ENCODE measurements around the gene BABAM2. TPM values are rescaled to one million over a fixed set of nuclear protein-coding genes. Genes with fewer than 3 reads are reported as not detected.

Gene BABAM2
- total and polyA plus RNA-seq, 10 of the 15 experiments (the other 5 are each of a cell fraction or from before 2014, with no cell fraction given), result 30.7 to 59.9 (median 44.5) TPM

DNA sequence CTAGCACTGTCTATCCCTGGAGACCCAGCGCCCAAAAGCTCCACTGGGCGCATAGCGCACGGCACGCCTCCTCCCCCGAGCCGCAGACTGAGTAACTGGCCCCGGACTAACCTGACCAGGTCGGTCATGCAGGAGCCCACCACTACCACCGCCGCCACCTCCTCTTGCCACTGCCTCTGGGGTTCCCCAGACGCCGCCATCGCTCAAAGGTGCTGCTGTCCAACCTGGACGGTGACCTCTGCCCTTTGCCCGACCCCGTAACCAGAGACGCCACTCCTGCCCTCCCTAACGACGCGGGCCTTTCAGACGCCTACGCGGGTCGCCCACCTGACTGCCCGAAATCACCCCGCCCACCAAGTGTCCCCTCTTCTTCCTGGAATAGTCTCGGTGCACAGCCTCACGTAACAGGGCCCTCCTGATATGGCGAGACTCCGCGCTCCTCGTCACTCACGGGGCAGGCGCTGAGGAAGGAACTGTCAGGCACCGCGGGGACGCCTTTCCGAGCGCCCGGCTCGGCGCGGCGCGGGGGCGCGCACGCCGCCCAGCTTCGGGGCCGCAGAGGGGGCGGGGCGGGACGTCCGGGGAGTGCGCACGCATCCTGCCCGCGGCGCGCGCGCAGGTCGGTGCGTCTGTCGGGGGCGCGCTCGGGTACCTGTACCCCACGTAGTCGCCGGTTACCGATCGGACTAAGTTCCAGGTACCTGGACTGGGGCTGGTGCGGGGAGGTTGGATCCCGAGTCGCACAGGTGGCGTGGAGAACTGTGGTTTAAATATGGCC is at the start of gene BABAM2, which contains the start of gene RBKS (continued):
- TF ChIP-seq BMI1 (IDR thresholded peaks at IDR 0.05; ENCODE audit: borderline replicate concordance), result peak; percentile 84
- TF ChIP-seq MTA2 (IDR thresholded peaks at IDR 0.05; ENCODE audit: low read depth), result peak; percentile 88
- peak in 1 of 2 experiments; percentile 63; a peak in 1 of 4 replicates for TF ChIP-seq BHLHE40 (IDR thresholded peaks at IDR 0.05; ENCODE audit: borderline replicate concordance in 1 of 2, low read depth in 2 of 2, low read length in 1 of 2)
- TF ChIP-seq IKZF2 (IDR thresholded peaks at IDR 0.05), result peak in 1 of 2 experiments; percentile 28; a peak in 1 of 4 replicates
- TF ChIP-seq, protein P1, sequence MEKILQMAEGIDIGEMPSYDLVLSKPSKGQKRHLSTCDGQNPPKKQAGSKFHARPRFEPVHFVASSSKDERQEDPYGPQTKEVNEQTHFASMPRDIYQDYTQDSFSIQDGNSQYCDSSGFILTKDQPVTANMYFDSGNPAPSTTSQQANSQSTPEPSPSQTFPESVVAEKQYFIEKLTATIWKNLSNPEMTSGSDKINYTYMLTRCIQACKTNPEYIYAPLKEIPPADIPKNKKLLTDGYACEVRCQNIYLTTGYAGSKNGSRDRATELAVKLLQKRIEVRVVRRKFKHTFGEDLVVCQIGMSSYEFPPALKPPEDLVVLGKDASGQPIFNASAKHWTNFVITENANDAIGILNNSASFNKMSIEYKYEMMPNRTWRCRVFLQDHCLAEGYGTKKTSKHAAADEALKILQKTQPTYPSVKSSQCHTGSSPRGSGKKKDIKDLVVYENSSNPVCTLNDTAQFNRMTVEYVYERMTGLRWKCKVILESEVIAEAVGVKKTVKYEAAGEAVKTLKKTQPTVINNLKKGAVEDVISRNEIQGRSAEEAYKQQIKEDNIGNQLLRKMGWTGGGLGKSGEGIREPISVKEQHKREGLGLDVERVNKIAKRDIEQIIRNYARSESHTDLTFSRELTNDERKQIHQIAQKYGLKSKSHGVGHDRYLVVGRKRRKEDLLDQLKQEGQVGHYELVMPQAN (conservative IDR thresholded peaks at IDR 0.05), result peak; percentile 94
- peak; percentile 87; the same call in 1 of the 2 replicates for TF ChIP-seq POLR2AphosphoS5 (IDR thresholded peaks at IDR 0.05; ENCODE audit: low read length)
- TF ChIP-seq ZNF24 (IDR thresholded peaks at IDR 0.05), result 0 out of 2 replicates have a peak, but pooled peaks have one; percentile 8
- TF ChIP-seq, protein P2, sequence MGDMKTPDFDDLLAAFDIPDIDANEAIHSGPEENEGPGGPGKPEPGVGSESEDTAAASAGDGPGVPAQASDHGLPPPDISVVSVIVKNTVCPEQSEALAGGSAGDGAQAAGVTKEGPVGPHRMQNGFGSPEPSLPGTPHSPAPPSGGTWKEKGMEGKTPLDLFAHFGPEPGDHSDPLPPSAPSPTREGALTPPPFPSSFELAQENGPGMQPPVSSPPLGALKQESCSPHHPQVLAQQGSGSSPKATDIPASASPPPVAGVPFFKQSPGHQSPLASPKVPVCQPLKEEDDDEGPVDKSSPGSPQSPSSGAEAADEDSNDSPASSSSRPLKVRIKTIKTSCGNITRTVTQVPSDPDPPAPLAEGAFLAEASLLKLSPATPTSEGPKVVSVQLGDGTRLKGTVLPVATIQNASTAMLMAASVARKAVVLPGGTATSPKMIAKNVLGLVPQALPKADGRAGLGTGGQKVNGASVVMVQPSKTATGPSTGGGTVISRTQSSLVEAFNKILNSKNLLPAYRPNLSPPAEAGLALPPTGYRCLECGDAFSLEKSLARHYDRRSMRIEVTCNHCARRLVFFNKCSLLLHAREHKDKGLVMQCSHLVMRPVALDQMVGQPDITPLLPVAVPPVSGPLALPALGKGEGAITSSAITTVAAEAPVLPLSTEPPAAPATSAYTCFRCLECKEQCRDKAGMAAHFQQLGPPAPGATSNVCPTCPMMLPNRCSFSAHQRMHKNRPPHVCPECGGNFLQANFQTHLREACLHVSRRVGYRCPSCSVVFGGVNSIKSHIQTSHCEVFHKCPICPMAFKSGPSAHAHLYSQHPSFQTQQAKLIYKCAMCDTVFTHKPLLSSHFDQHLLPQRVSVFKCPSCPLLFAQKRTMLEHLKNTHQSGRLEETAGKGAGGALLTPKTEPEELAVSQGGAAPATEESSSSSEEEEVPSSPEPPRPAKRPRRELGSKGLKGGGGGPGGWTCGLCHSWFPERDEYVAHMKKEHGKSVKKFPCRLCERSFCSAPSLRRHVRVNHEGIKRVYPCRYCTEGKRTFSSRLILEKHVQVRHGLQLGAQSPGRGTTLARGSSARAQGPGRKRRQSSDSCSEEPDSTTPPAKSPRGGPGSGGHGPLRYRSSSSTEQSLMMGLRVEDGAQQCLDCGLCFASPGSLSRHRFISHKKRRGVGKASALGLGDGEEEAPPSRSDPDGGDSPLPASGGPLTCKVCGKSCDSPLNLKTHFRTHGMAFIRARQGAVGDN (IDR thresholded peaks at IDR 0.05), result peak; percentile 91
- peak; percentile 65; the same call in 1 of the 2 replicates for TF ChIP-seq ASH2L (IDR thresholded peaks at IDR 0.05; ENCODE audit: borderline replicate concordance, low read depth)
- TF ChIP-seq MYB (IDR thresholded peaks at IDR 0.05; ENCODE audit: borderline replicate concordance, low read depth, low read length), result peak; percentile 96
- peak; percentile 62; the same call in 1 of the 2 replicates for TF ChIP-seq PML (IDR thresholded peaks at IDR 0.05; ENCODE audit: low read length)
- TF ChIP-seq CBX5 (IDR thresholded peaks at IDR 0.05; ENCODE audit: low read depth), result no peak
- TF ChIP-seq, protein P3, sequence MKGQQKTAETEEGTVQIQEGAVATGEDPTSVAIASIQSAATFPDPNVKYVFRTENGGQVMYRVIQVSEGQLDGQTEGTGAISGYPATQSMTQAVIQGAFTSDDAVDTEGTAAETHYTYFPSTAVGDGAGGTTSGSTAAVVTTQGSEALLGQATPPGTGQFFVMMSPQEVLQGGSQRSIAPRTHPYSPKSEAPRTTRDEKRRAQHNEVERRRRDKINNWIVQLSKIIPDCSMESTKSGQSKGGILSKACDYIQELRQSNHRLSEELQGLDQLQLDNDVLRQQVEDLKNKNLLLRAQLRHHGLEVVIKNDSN (IDR thresholded peaks at IDR 0.05; ENCODE audit: borderline replicate concordance, extremely low read length, insufficient read depth, low read depth, low read length), result peak; percentile 9
- no peak for TF ChIP-seq PAX8 (IDR thresholded peaks at IDR 0.05)
- 0 out of 2 replicates have a peak, but pooled peaks have one; percentile 11 for TF ChIP-seq ELK1 (IDR thresholded peaks at IDR 0.05; ENCODE audit: low read depth, low read length)
- peak; percentile 95 for TF ChIP-seq IRF5 (IDR thresholded peaks at IDR 0.05; ENCODE audit: borderline replicate concordance)
- 0 out of 2 replicates have a peak, but pooled peaks have one; percentile 45 for TF ChIP-seq SMAD5 (IDR thresholded peaks at IDR 0.05; ENCODE audit: low read depth)
- peak; percentile 89 for TF ChIP-seq NR2C2 (IDR thresholded peaks at IDR 0.05; ENCODE audit: borderline replicate concordance, control insufficient read depth, insufficient read length, low read depth)
- TF ChIP-seq PAX5 (IDR thresholded peaks at IDR 0.05; ENCODE audit: borderline replicate concordance, low read depth, low read length), result 0 out of 2 replicates have a peak, but pooled peaks have one; percentile 13
- TF ChIP-seq YBX1 (IDR thresholded peaks at IDR 0.05), result no peak
